Thoracic aorta (tissue), 2 donors: ENCODE data around the gene CTSK. TPM values are rescaled to one million over a fixed set of nuclear protein-coding genes. Genes with fewer than 3 reads are reported as not detected.
A peak's percentile ranks its signal among the peaks of the same experiment; 100 is the strongest.
"Not testable (repeated sequence)": the region's sequence is repeated elsewhere in the genome, so short reads cannot be mapped to it uniquely, and the experiment has no call there.

Source experiments
- ATAC-seq: fragments of 150-250 bp; one replicate; pipeline ENCODE4 v1.8.0; 2017; ENCODE audit warnings: low read depth; ENCODE audit not compliant: insufficient number of reproducible peaks, low FRiP score
- DNase-seq: peaks from one replicate; pipeline ENCODE4 v3.0.0-alpha.2; 2020; ENCODE audit warnings: low spot score
- H3K27ac ChIP-seq, 2 donors: fragments of 200-600 bp; sonication (generic); 1 replicate in 1 of 2; 2 replicates in 1 of 2; pipeline ENCODE4 v1.5.1; 2016; ENCODE audit warnings: mild to moderate bottlenecking in 2 of 2, moderate library complexity in 2 of 2
- H3K27me3 ChIP-seq: fragments of 200-600 bp; sonication (generic); replicated peaks from 2 replicates; pipeline ENCODE4 v1.6.0; 2016; ENCODE audit warnings: mild to moderate bottlenecking; ENCODE audit not compliant: insufficient read depth
- H3K36me3 ChIP-seq: fragments of 200-600 bp; sonication (generic); one replicate; pipeline ENCODE4 v1.5.1; 2016
- H3K4me1 ChIP-seq, 2 donors: fragments of 200-600 bp; sonication (generic); 1 replicate in 1 of 2; 2 replicates in 1 of 2; pipeline versions ENCODE4 v1.5.1 to v1.6.0; 2016; ENCODE audit warnings: low read depth in 2 of 2, mild to moderate bottlenecking in 1 of 2; ENCODE audit not compliant: control insufficient read depth in 1 of 2
- H3K4me3 ChIP-seq: fragments of 200-600 bp; sonication (generic); 2 replicates; pipeline ENCODE4 v1.5.1; 2016; ENCODE audit warnings: mild to moderate bottlenecking
- H3K9me3 ChIP-seq: fragments of 200-600 bp; sonication (generic); 2 replicates; pipeline ENCODE4 v1.5.1; 2016
- total RNA-seq, 2 donors: library from RNA; depleted of rRNA; stranded (reverse); fragments of >200 nt; gene quantifications; one replicate each; pipeline versions ENCODE4 v1.1.0 to v1.2.3, GENCODE V29; 2016
- TF ChIP-seq, protein P1 (sequence below): fragments of 200-600 bp; sonication (generic); IDR thresholded peaks from one replicate; pipeline ENCODE4 v1.5.1; 2019; ENCODE audit warnings: antibody characterized with exemption

CTSK gene
- total RNA-seq, 2 donors from 2014 or later = 70.7 to 117 TPM

DNA sequence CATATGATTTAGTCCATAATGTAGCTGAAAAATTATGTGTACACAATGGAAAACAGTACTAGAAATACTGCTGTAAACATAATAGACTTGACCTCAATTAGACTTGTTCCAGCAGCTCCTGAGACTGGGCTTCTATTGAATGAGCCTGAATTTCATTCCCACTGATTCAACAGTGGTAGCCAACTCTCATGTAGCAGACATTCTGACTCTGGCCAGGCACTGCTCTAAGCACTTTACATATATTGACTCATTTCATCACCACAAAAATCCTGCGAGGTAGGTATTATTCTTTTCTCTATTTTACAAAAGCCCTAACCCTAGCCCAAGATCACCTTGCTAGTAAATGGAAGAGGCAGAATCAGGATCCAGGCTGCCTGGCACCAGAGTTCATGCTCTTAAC lies 29.7 kb downstream of the CTSK start:
- no peak for DNase-seq
- TF ChIP-seq, protein P1, sequence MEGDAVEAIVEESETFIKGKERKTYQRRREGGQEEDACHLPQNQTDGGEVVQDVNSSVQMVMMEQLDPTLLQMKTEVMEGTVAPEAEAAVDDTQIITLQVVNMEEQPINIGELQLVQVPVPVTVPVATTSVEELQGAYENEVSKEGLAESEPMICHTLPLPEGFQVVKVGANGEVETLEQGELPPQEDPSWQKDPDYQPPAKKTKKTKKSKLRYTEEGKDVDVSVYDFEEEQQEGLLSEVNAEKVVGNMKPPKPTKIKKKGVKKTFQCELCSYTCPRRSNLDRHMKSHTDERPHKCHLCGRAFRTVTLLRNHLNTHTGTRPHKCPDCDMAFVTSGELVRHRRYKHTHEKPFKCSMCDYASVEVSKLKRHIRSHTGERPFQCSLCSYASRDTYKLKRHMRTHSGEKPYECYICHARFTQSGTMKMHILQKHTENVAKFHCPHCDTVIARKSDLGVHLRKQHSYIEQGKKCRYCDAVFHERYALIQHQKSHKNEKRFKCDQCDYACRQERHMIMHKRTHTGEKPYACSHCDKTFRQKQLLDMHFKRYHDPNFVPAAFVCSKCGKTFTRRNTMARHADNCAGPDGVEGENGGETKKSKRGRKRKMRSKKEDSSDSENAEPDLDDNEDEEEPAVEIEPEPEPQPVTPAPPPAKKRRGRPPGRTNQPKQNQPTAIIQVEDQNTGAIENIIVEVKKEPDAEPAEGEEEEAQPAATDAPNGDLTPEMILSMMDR = no peak
- Histone ChIP-seq H3K27me3 (no peaks in the 10 kb centered on the region), H3K27ac (no peak overlapping the region), H3K36me3 (no peaks in the 10 kb centered on the region), H3K4me3 (no peak overlapping the region), H3K4me1 (no peaks in the 10 kb centered on the region), H3K9me3 (no peaks in the 10 kb centered on the region)
- ATAC-seq = no peak

DNA sequence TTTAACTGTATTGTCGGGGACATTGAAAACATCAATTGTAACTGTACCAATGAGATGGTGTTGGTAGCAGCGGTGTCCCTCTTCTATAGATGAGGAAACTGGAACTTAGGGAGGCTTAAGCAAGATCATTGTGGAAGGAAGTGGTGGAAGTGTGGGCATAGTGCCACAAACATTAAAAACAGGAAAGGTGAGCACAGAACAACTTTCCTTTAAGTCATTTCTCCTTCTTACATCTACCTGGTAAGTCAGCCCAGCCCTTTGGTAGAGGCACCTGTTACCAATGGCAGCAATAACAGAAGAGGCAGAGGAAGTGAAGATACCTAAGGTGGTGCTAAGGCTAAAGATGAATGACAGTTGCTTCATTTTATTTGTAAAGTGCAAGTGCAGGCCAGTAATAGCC lies 30.5 kb downstream of the CTSK start:
- TF ChIP-seq, protein P1 = no peak
- ATAC-seq (no peak), DNase-seq (no peak)
- no peak overlapping the region for H3K4me3 ChIP-seq
- no peaks in the 10 kb centered on the region for H3K36me3 ChIP-seq
- H3K27ac ChIP-seq = no peak overlapping the region
- H3K4me1 ChIP-seq = no peaks in the 10 kb centered on the region
- H3K9me3 ChIP-seq = no peaks in the 10 kb centered on the region
- H3K27me3 ChIP-seq = no peaks in the 10 kb centered on the region

DNA sequence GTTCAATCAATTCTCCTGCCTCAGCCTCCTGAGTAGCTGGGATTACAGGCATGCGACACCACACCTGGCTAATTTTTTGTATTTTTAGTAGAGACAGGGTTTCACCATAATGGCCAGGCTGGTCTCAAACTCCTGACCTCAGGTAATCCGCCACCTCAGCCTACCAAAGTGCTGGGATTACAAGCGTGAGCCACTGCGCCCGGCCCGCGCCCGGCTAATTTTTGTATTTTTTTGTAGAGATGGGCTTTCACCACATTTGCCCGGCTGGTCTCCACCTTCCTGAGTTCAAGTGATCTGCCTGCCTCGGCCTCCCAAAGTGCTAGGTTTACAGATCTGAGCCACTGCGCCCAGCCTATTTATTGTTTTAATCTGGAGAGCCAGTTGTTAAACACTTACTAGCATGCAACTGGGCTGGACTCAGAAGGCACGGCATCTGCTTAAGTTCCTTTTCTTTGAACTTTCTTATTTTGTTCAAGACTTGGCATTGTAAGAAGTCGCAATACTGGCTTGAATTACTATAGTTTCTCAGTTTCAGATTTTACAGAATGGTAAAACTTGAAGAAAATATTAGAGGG lies 32.0 kb downstream of the CTSK start:
- H3K27ac ChIP-seq, H3K36me3 ChIP-seq, H3K9me3 ChIP-seq, ATAC-seq, H3K4me3 ChIP-seq, DNase-seq, H3K4me1 ChIP-seq, H3K27me3 ChIP-seq: not testable (repeated sequence)

DNA sequence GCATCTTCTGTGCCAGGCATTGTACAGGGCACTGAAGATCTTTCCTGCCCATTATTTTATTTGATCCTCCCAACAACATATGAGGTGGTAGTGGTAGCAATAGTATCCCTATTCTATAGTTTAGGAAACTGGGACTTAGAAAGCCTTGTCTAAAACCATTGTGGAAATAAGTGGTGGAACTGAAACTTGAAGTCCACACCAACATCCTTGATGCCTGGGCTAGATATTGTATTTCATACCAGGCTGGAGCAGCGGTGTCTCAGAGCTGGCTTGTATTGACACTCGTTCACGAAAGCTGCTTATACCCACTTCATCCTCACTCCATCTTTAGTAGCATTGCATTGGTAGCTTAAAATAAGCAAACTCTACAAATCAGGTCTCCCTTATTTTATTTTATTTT lies 32.8 kb downstream of the CTSK start:
- Histone ChIP-seq H3K9me3 (no peaks in the 10 kb centered on the region), H3K27ac (no peak overlapping the region), H3K27me3 (no peaks in the 10 kb centered on the region), H3K36me3 (no peaks in the 10 kb centered on the region), H3K4me1 (no peaks in the 10 kb centered on the region), H3K4me3 (no peak overlapping the region)
- no peak for ATAC-seq
- DNase-seq = no peak
- TF ChIP-seq, protein P1 = no peak

DNA sequence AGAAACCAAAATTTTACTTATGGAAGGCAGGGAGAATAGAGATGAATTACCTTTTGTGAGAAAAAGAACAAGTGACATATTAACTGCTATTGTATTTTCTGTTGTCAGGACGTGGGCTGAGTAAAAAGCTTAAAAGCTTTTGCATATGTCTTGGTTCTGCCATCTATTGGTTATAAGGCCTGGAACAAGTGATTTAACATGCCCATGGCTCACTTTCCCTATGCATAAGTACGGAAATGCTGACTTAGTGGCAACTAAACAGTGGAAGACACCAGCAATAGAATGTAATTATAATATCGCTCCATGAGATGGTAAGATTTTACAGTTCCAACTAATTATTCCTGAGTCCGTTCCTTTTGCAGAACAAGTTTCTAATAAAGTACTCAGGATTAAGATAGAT lies 35.7 kb downstream of the CTSK start:
- Histone ChIP-seq H3K4me1 (no peaks in the 10 kb centered on the region), H3K9me3 (no peaks in the 10 kb centered on the region), H3K27ac (no peak overlapping the region), H3K27me3 (no peaks in the 10 kb centered on the region), H3K4me3 (no peak overlapping the region), H3K36me3 (no peaks in the 10 kb centered on the region)
- ATAC-seq (no peak), DNase-seq (no peak)
- TF ChIP-seq, protein P1 = no peak

DNA sequence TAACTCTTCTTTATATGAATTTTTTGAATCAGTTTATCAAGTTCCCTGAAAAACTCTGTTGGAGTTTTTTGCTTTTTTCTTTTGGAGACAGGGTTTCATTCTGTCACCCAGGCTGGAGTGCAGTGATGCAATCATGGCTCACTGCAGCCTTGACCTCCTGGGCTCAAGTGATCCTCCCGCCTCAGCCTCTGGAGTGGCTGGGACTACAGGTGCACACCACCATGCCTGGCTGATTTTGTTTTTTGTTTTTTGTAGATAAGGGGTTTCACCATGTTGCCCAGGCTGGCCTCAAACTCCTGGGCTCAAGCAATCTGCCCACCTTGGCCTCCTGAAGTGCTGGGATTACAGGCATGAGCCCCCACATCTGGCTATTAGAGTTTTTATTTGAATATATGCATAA lies 40.4 kb downstream of the CTSK start:
- H3K27ac ChIP-seq, H3K27me3 ChIP-seq, H3K4me3 ChIP-seq, H3K36me3 ChIP-seq, H3K4me1 ChIP-seq, DNase-seq, H3K9me3 ChIP-seq, ATAC-seq: not testable (repeated sequence)

DNA sequence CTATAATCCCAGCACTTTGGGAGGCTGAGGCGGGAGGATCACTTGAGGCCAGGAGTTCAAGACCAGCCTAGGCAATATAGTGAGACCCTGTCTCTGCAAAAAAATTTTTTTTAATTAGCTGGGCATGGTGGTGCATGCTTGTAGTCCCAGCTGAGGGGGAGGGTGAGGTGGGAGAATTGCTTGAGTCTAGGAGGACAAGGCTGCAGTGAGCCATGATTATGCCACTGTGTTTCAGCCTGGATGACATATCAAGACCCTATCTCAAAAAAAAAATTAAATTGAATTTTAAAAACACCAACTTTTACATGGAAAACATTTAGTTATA lies 42.1 kb downstream of the CTSK start:
- not testable (repeated sequence) for H3K4me1 ChIP-seq, H3K27ac ChIP-seq, H3K27me3 ChIP-seq, H3K9me3 ChIP-seq, H3K36me3 ChIP-seq, DNase-seq, ATAC-seq
- H3K4me3 ChIP-seq = peak overlapping the region; percentile 66
